ENCODE measurements around the gene SUMO2.

The SUMO2 gene

DNA sequence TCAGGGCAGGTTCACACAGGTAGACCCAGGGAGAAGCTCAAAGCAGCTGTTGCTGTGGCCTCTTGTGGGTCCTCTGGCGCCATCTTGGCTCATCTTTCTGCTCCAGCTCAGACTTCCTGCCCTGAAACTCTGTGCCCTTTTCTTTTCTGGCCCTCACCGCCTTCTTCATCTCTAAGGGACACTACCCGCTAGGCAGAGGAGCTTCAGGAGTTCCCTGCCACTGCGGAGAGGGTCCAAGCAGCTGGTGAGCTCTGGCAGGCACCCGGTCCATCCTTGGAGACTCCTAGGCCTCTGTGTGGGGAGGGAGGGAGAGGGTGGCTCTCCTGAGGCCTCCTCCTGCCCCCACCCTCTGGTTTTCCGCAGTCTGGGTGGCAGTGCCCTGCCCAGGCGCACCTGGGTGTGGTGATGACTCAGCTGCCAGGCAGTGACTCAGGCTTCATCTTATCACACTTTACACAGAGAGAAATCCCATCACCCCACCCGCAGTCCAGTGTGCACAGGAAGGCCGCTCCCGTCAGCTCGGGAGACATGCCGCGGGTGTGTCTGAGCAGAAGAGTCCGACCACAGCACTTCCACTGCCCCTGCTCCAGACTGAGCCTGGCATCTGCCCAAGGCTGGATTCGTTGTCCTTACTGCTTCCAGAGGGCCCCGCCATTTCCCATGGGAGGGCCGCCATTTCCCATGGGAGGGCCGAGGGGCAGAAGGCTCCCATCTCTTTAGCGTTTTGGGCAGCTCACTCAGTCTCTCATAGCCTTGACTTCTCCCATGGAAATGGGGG is 58.5 kb downstream of the SUMO2 start:
- DNase-seq (ENCODE audit: low read depth), result no peak

GRCh38 chr17:75118307-75118706 is 64.5 kb downstream of the SUMO2 start:
- DNase-seq (ENCODE audit: low read depth), result no peak

- DNase-seq (ENCODE audit: low read depth), result no peak
These were observed 66.0 kb downstream of the SUMO2 start for GRCh38 chr17:75116737-75117136.

Data from GM04504 (cell line).